Nephron (organoid): ENCODE measurements around the gene CSAD.

Source experiments
- H3K27ac Mint-ChIP-seq, 3 experiments: 2 replicates each; pipeline ENCODE4 v1.8.0; 2020; ENCODE audit warnings: mixed read lengths in 3 of 3, mild to moderate bottlenecking in 2 of 3, moderate library complexity in 1 of 3
- H3K27me3 Mint-ChIP-seq: 2 replicates; pipeline ENCODE4 v1.8.0; 2021; ENCODE audit warnings: low read depth, mild to moderate bottlenecking, moderate library complexity, mixed read lengths
- H3K36me3 Mint-ChIP-seq: 2 replicates; pipeline ENCODE4 v1.8.0; 2020; ENCODE audit warnings: low read depth, mixed read lengths
- H3K4me1 Mint-ChIP-seq: 2 replicates; pipeline ENCODE4 v1.8.0; 2020; ENCODE audit warnings: mixed read lengths
- H3K4me3 Mint-ChIP-seq, 3 experiments: 2 replicates each; pipeline ENCODE4 v1.8.0; 2020; ENCODE audit warnings: mild to moderate bottlenecking in 3 of 3, mixed read lengths in 3 of 3, moderate library complexity in 2 of 3
- H3K9me3 Mint-ChIP-seq: 2 replicates; pipeline ENCODE4 v1.8.0; 2020; ENCODE audit warnings: mixed read lengths
- TF ChIP-seq, protein P1 (sequence below), 3 experiments: fragments of 200-600 bp; sonication (generic); IDR thresholded peaks; one replicate each; pipeline ENCODE4 v1.5.0; 2021; ENCODE audit warnings: antibody characterized with exemption in 3 of 3; ENCODE audit not compliant: unreplicated experiment in 3 of 3

CSAD gene

DNA sequence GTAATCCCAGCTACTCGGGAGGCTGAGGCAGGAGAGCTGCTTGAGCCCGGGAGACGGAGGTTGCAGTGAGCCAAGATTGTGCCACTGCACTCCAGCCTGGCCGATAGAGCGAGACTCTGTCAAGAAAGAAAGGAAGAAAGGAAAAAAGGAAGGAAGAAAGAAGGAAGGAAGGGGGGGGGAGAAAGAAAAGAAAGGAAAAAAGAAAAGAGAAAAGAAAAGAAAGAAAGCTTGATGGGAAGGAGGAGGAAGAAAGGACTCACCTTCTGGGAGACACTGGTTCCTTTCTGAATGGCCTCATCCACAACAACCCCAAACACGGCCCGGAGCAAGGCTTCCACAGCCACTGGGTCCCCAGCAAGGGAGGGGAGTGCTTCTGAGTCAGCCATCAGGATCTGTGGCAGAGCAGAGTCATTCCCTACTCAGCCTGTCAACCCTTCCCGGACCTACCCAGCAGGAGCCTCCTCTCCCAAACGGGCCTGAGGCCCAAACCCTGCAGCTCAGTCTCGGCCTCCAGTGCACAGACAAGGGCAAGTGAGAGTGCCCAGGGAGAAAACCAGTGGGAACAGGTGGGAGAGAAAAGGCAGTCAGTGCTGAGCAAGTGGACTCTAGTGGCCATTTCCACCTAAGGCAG lies 7.5 kb downstream of the CSAD start:
- TF ChIP-seq, protein P1, sequence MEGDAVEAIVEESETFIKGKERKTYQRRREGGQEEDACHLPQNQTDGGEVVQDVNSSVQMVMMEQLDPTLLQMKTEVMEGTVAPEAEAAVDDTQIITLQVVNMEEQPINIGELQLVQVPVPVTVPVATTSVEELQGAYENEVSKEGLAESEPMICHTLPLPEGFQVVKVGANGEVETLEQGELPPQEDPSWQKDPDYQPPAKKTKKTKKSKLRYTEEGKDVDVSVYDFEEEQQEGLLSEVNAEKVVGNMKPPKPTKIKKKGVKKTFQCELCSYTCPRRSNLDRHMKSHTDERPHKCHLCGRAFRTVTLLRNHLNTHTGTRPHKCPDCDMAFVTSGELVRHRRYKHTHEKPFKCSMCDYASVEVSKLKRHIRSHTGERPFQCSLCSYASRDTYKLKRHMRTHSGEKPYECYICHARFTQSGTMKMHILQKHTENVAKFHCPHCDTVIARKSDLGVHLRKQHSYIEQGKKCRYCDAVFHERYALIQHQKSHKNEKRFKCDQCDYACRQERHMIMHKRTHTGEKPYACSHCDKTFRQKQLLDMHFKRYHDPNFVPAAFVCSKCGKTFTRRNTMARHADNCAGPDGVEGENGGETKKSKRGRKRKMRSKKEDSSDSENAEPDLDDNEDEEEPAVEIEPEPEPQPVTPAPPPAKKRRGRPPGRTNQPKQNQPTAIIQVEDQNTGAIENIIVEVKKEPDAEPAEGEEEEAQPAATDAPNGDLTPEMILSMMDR (IDR thresholded peaks at IDR 0.05; ENCODE audit: unreplicated experiment in 3 of 3), result no peak
- H3K36me3 Mint-ChIP-seq, result peaks cover 8% of the 10 kb centered on the region
- H3K27ac Mint-ChIP-seq, result peak overlapping the region; percentile 45 to 96 (median 85)
- no peaks in the 10 kb centered on the region for H3K27me3 Mint-ChIP-seq
- H3K9me3 Mint-ChIP-seq, result no peaks in the 10 kb centered on the region
- peaks cover 41% of the 10 kb centered on the region for H3K4me1 Mint-ChIP-seq
- H3K4me3 Mint-ChIP-seq, result no peak overlapping the region

DNA sequence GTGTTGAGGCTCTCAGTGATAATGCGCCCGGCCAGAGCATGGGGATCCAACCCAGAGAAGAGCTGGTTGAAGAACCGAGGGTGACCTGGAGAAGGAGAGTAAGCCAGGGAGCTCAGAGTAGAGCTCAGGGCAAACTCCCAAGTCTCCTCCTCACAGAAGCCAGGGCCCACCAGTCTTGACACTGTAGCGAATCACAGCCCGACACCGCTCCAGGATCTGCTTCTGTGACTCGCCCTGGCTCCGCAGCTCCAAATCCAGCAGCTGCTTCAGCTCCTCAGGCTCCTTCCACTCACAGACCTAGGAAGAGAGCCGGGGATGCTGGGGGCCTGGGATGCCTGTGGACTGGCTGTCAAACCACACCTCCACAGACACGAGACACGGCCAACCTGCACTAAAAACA lies 8.4 kb downstream of the CSAD start:
- Mint-ChIP-seq H3K4me3 (peak overlapping the region in 1 of 3 experiments; percentile 17), H3K4me1 (peaks cover 39% of the 10 kb centered on the region), H3K27ac (peak overlapping the region; percentile 56 to 96 (median 85)), H3K36me3 (peaks cover 11% of the 10 kb centered on the region), H3K9me3 (no peaks in the 10 kb centered on the region), H3K27me3 (no peaks in the 10 kb centered on the region)
- TF ChIP-seq, protein P1 (IDR thresholded peaks at IDR 0.05; ENCODE audit: unreplicated experiment in 3 of 3), result no peak

DNA sequence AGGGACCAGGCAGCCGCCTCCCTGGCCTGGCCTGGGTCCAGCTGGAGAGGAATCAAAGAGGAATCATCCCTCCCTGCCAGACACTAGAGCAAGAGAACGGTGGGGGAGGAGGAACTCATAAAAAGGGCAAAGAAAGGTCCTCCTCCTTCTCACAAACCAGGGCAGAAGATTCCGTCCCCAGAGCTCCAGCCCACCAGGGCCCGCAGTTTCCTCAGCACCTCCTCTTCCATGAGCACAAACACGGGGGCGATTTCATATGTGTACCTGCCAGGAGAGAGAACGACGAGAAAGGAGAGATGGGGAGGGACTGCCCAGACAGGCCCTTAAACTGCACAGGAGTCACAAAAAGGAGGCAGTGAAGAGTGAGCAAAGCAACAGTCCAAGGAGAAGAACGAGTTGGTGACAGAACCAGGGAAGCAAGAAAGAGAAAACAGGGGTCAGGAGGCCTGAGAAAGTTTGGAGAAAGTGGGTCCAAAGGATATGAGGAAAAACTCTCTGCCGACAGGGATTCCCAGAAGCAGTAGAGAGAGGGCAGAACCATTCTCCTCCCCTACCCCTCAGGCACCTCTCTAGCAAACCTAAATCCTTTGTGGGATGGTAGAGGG lies 8.9 kb downstream of the CSAD start:
- Mint-ChIP-seq H3K9me3 (no peaks in the 10 kb centered on the region), H3K4me1 (peaks cover 36% of the 10 kb centered on the region), H3K27me3 (no peaks in the 10 kb centered on the region), H3K4me3 (peak overlapping the region; percentile 4 to 24 (median 19)), H3K27ac (peak overlapping the region; percentile 85 to 96 (median 87)), H3K36me3 (peaks cover 16% of the 10 kb centered on the region)
- TF ChIP-seq, protein P1 (IDR thresholded peaks at IDR 0.05; ENCODE audit: unreplicated experiment in 3 of 3), result no peak

DNA sequence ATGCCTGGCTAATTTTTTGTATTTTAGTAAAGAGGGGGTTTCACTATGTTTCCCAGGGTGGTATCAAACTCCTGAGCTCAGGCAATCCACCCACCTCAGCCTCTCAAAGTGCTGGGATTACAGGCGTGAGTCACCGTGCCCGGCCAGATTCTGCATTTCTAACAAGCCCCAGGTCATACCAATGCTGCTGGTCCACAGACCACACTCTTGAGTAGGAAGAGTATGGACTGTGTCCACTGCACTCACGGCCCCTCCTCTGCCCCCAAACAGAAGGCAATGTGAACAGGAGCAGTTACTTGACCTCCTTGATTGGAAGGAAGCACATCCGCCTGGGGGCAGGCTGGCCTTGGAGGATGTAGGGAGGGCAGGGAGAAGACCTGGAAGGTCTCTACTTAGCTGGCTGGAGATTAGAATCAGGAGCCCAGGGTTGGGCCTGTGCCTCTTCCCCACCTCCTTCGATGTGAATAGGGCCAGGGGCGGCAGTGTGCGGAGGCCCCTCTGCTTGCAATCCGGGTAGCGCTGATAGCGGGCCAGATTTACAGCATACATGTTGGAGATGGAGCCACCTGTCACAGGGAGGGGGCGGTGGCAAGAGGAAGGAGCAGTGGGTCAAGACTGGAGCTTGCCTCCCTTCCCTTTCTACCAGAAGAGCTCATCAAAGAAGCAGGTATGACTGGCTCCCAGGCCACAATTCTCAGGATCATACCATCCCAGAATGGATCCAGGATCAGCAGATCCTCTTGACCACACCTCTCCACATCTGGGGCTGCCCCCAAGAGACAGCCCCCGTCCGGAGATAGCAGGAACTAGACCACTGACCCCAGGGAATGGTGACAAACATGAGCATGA lies 9.6 kb downstream of the CSAD start:
- TF ChIP-seq, protein P1 (IDR thresholded peaks at IDR 0.05; ENCODE audit: unreplicated experiment in 3 of 3), result no peak
- peak overlapping the region; percentile 13 to 24 (median 19) for H3K4me3 Mint-ChIP-seq
- peak overlapping the region; percentile 85 to 96 (median 87) for H3K27ac Mint-ChIP-seq
- H3K9me3 Mint-ChIP-seq, result no peaks in the 10 kb centered on the region
- peaks cover 21% of the 10 kb centered on the region for H3K36me3 Mint-ChIP-seq
- H3K4me1 Mint-ChIP-seq, result peaks cover 36% of the 10 kb centered on the region
- no peaks in the 10 kb centered on the region for H3K27me3 Mint-ChIP-seq

DNA sequence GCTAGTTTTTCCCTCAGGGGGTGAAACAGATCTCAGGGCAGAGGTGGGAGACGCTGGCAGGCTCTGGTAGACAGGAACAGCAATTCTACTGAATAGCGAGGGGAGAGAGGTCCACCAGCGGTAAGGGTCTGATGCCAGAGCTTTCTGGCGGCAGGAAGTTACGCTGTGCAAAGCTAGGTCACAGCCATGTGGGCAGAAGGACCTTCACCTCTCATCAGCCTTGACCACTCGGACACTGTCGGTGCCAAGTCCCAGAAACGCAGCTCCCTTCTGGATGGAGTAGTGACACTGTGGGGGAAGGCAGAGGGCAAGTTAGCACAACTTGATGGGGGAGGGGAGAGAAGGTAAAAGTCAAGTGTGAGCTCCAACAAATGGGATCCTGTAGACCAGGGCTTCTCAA lies 10.5 kb downstream of the CSAD start:
- Mint-ChIP-seq H3K27ac (no peak overlapping the region), H3K9me3 (no peaks in the 10 kb centered on the region), H3K4me1 (peaks cover 31% of the 10 kb centered on the region), H3K4me3 (no peak overlapping the region), H3K36me3 (peaks cover 26% of the 10 kb centered on the region), H3K27me3 (no peaks in the 10 kb centered on the region)
- TF ChIP-seq, protein P1 (IDR thresholded peaks at IDR 0.05; ENCODE audit: unreplicated experiment in 3 of 3), result no peak
